GM04503 (cell line): ENCODE results near the gene CD99L2.

Source experiments
- DNase-seq: peaks from one replicate; pipeline ENCODE4 v3.0.0-alpha.2; 2012; ENCODE audit warnings: low read depth

Gene CD99L2

DNA sequence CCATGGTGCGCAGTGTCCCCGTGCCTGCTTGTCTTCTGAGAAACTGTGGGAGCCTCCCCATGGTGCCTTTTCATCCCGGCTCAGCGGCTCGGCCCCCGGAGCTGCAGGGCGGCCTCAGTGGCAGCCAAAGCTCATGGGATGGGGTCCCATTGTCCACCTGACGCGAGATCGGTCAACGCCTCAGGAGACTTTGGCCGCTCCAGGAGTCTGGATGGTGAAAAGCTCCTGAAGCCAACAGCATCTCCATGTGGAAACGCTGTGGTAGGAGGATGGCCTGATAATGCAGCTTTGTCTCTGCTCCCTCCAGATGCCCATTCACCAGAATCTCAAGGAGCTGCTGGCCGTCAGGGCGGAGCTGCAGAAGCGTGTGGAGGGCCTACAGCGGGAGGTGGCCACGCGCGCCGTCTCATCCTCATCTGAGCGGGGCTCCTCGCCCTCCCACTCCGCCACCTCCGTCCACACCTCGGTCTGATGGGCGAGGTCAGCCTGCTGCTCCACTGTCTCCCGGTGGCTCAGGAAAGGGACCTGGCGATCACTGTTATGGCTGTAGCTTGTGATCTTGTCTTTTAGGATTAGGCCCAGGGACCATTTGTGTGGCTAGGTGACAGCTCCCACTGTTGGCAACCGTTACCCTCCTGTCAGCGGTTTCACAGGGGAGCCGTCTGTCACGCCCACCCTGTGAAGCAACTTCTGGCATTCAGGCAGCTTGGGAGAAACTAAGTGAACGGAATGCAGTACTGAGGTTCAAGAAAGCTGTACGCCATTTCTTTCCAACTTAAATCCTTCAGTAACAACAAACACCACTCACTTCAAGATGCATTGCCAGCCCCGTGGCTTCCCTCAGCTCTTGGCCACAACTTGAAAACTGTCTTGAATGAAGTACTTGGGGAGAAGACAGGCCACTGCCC, 136.0 kb downstream of the CD99L2 start:
- no peak for DNase-seq

DNA sequence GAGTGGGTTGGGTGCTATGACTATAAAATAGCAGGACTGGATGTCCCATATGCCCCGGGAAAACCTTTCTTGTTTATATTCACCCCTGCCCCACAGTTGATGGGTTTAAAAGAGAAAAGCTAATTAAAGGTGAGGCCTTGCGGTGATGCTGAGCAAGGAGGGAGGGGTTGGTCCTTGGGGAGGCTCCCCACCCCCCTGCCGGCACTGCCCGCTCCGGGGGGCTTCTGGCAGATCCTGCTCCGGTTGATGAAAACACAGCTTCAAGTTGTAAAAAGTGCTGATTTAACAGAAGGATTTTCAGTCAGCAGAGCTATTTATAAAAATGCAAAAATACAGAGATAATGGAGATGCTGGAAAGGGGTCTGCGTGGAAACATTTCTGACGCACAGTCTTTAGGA, 136.7 kb downstream of the CD99L2 start:
- no peak for DNase-seq

DNA sequence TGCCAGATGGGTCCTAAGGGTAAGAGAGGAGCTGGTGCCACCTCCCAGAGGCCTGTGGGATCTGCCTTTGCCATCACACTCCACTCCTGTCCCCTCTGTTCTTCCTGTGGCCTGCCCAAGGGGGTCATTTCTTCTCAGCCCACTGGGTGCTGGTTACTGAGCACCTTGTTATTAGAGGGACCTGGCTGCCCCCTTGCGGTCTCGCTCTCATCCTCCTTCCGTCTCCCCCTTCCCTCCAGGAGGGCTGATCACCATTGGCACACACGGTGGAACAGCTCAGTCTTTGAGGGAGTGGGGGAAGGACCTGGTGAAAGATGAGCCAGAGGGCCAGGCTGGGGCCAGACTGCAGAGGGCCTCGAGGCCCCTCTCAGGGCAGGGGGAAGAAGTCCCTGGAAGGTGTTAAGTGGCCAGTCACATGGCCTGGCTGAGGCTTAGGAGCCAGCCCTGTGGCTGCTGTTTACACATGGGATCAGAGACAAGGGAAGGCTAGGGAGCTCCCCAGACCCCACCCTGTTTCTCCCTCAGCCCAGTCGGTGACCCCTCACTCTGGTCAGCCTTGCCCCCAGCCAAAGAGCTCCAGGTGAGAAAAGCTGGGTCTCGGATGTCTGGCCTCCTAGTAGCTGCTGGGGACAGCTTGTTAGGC, 137.2 kb downstream of the CD99L2 start:
- DNase-seq = no peak

DNA sequence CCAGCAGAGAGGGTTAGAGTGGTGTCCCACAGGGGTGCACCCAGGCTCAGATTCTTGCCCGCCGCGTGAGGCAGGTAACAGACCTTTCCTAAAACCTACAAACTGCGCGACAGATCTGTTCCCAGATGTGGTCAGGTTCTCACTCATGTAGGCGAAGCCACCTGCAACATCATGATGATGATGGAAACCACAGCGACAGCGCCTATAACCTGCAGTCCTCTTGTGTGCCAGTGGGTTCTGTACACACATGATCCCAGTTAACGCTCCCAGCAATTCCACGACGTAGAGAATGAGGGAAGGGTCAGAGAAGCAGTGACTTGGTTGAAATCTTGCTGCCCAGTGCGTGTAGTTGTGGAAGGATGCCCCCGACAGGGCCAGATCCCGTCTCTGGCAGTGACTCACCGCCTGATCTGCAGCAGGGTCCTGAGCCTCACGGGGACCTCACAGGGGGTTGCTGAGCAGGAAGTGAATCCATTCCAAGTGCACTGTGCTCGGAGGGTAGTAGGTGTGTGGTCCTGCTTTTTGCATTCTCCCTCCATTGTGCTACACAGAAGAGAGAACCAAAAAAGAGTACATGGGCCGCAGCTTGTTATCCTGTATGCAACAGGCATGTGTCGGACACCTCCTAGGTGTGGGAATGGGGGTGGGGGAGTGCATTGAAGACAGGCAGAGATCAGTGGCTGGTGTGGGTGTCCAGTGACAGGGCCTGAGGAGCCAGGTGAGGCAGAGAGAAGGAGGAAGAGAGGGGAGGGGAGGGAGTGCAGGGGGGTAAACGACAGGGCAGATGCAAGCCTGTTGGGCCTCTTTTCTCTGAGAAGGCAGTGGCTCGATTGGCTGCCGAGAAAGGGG, 138.7 kb downstream of the CD99L2 start:
- no peak for DNase-seq

DNA sequence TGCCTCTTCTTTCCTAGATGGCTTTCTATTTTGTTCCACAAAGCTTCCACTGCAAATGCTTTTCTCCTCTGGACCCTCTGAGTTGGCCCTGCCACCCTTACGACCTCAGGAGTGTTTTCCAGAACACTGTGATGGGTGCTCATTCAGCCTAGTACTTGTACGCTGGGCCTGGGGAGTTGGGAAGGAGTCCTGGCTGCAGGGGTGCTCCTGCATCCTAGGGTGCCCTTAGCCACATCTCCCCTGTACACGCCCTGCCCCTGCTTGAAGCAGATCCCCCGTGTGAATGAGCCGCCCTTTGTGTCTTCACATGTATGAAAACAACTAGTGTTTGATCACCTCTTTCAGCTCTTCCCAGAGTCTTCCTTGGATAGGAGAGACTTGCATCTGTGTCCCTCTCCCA, 141.1 kb downstream of the CD99L2 start:
- DNase-seq = no peak

DNA sequence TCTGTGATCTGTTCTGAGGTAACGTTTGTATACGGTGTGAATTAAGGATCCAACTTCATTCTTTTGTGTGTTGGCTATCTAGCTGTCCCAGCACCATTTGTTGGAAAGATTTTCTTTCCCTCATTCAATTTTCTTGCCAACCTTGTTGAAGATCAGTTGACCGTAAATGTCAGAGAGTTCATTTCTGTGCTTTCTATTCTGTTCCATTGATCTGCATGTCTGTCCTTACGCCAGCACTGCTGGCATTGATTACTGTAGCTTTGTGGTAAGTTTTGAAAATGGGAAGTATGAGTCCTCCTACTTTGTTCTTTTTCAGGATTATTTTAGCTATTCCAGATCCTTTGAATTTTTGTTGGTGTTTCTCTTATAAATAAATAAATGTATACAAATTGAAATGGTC, 144.5 kb downstream of the CD99L2 start:
- no peak for DNase-seq

DNA sequence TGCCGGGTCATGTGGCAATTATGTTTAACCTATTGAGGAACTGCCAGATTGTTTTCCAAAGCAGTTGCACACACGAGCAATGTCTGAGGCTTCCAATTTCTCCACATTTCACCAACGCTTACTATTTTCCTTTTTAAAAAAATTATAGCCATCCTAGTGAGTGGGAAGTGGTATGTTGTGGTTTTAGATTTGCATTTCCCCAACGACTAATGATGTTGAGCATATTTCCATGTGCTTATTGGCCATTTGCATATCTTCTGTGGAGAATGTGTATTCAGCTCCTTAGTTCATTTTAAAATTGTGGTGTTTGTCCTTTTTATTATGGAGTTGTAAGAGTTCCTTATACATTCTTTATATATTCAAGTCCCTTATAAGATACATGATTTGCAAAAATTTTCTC, 145.1 kb downstream of the CD99L2 start:
- DNase-seq = no peak

DNA sequence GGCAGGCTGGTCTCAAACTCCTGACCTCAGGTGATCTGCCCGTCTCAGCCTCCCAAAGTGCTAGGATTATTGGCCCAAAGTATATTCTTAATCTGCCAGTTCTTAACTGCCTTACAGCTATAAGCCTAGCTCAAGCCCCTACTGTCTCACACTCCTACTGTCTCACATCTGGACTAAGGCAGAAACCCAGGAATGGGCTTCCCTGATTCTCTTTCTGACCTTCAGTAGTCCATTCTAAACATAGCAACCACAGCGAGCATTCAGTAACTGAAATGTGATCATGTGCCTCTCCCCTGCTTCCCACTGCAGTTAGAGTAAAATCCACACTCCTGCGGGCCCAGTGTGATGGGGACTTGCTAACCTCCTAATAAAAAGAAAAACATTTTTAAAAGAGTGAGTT, 146.3 kb downstream of the CD99L2 start:
- DNase-seq = no peak

DNA sequence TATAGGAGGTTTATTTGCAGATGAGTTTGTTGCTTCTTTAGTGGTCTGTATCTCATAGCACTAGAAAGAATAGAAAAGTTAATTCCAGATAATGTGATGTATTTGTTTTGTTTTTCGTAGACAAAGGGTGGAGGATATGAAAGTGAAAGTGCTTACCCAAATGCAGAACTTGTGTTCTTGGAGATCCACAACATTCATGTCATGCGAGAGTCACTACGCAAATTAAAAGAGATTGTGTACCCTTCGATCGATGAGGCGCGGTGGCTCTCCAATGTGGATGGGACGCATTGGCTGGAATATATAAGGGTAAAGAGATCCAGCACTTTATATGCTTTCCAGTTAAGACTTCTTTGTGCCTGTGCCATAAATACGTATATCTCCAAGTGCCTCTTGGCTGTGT, 162.0 kb downstream of the CD99L2 start:
- DNase-seq = no peak

DNA sequence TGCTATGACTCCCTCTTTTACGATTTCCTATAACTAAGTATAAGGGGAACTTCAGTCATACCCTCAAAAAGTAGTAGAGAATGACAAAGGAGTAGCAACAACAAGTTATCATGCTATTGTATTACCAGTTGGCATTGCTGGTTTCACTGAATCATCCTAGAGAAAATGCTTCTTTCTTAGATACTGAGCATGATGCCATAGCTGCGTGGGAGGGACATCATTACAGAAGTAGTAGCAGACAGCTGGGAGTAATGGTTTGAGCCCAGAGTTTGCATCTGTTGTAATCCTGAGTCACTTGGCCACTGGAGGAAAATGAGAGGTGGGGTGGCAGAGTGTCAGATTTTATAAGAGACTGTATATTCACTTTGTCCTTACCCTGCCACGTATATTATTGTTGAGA, 166.7 kb downstream of the CD99L2 start:
- peak; percentile 80 for DNase-seq

DNA sequence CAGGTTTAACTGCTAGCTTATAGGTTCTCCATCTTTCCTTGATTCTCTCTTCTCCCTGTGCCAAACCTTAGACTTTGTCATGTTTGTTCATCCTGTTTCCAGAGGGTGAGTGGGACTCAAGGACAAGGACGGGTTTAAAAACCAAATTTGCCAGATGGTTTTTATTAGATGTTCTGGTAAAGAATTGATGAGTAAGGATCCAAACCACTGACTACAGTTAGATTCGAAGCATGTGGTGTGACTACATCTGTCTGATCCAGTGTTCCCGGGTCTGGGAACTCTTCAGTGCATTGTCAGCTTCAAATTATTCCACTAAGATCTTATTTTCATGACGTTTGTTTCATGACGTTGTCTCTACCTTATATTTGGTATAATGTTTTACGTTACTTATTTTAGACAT, 167.7 kb downstream of the CD99L2 start:
- peak; percentile 41 for DNase-seq

DNA sequence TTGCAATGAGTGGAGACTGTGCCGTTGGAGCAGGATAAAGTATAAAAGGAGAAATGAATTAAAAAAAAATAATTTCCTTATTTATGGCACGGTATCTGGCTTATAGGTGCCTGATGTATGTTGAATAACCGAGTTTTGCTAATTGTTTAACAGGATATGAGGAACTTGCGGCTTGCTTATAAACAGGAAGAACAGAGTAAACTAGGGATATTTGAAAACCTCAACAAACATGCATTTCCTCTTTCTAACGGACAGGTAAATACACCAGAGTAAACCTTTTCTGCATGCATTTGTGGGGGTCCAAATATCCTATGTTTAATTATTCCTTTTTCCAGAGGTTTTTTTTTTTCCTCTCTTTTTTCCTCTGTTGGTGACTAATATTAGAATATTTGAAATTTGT, 168.5 kb downstream of the CD99L2 start:
- no peak for DNase-seq

DNA sequence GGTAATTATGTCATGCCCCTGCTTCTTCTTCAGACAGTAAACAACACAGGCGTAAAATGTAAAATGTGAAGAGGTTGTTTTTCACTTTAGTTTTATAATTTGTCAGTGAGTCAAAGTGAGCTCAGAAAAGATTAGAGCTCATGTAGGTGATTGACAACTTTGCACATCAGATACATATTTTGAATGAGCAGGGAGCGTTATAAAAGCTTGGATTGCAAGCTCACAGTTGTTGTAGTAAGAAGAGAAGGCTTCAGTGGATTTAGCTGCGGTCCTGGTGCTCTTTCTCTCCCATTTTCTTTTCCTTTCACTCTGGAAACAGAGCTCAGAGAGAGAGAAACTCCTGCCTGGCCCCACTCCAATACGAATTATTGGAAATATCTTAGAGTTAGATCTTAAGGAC, 178.8 kb downstream of the CD99L2 start:
- no peak for DNase-seq
